ENCODE data around the gene OTOF.

OTOF gene

DNA sequence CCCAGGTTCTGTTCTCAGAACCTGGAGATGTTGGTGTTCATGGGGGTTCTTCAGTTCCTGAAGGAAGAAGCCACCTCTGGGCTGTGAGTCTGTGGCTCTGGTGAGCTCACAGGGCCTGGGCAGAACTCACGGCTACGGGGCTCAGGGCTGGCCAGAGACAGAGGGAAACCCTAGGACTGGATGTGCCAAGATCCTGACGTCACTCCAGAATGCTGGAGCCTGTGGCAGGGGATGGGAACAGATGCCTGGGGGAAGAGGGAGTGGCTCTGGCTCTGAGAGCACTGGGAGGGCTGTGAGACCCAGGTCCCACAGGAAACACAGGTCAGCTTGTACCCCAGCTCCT is at the start of gene OTOF:
Gene OTOF (minus strand): TSS at position 214 of the 343 bp plus-strand sequence.
- DNase-seq (ENCODE audit: low spot score), result no peak

GRCh38 chr2:26526589-26526988 is 48.7 kb upstream of the OTOF start:
- no peak for DNase-seq (ENCODE audit: low spot score)

DNA sequence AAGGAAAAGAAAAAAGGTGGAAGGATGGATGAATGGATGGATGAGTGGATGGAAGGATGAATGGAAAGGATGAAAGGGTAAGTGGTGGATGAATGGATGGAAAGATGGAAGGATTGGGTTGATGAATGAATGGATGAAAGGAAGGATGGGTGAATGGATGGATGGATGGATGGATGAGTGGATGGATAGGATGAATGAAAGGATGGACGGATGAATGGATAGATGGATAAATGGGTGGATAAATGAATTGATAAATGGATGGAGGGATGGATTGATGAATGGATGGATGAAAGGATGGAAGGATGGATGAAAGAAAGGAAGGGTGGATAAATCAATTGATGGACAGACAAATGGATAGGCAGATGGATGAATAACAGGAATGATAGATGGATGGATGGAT is 48.2 kb upstream of the OTOF start:
- DNase-seq (ENCODE audit: low spot score), result no peak

DNA sequence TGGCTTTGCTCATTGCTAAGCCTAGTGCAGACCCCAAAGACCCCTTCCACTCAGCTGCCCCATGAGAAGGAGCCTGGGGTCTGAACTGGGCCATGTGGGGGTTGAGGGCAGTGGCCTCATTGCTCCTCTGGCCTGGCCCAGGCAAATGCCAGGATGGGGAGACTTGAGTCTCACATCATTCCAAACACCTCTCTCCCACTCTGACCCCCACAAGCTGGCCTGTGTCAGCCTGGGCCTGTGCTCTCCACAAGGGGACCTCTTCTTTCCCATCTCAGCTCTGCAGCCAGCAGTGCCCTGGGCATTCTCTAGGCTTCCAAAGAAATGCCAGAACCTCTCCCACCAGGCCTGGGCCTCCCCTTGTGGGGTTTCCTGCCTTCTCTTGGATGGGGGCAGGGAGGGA is 45.8 kb upstream of the OTOF start:
- DNase-seq (ENCODE audit: low spot score), result no peak

DNA sequence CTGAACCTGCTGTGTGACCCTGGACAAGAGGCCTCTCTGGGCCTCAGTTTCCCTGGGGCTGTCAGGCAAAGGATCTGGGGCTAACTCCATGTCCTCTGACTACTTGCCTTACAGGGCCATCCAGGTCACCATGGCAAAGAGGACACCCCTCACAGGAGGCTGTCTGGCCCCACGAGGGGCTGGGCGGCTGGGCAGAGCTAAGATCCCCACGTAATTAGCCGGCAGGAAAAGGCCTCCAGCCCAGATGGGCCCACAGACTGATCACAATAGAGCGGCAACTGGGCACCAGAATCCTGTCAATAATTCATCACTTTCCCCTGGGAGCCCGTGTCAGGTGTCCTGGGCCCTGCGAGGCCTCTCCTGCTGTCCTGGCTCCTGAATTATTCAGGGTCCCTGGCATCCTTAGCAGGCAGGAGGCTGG is 44.8 kb upstream of the OTOF start:
- DNase-seq (ENCODE audit: low spot score), result no peak

GRCh38 chr2:26522325-26522724 is 44.4 kb upstream of the OTOF start:
- no peak for DNase-seq (ENCODE audit: low spot score)

DNA sequence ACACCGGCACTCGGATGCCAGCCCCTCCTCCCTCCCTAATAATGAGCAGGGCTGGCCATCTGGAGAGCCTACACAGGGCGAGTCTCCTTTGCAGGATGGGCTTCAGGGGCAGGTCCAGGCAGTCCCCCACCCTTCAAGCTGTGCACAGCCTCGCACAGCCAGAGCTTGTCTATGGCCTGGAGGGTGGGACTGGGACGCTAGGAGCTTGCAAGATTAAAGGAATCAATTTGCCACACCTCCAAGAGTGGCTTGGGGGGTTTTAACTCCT is 43.9 kb upstream of the OTOF start:
- no peak for DNase-seq (ENCODE audit: low spot score)

- DNase-seq (ENCODE audit: low spot score), result peak; percentile 77
Measured at GRCh38 chr2:26521054-26521912, 43.4 kb upstream of the OTOF start.

GRCh38 chr2:26520148-26520449 is 42.2 kb upstream of the OTOF start:
- no peak for DNase-seq (ENCODE audit: low spot score)

- no peak for DNase-seq (ENCODE audit: low spot score)
Measured at GRCh38 chr2:26519396-26520147, 41.6 kb upstream of the OTOF start.

GRCh38 chr2:26516781-26517180 is 38.9 kb upstream of the OTOF start:
- no peak for DNase-seq (ENCODE audit: low spot score)

DNA sequence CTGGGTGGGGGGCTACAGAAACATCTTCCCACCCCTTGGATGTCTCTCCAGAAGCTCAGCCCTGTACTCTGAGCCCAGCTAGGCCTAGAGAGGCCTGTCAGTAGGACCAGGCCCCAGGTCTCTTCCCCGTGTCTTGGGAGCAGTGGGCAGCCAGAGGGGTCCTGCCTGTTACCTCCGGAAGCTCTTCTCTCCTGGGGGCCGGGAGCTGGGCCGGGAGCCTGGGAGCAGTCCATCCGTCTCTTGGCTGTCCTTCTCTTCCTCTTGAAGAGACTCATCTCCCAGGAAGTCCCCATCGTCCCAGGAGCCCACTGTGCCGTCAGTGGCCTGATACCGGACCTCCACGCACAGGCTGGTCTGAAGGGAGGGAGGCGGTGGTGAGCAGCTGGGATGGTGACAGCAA is 38.3 kb upstream of the OTOF start:
- DNase-seq (ENCODE audit: low spot score), result no peak

GRCh38 chr2:26515771-26516170 is 37.8 kb upstream of the OTOF start:
- DNase-seq (ENCODE audit: low spot score), result no peak

- DNase-seq (ENCODE audit: low spot score), result no peak
Measured at GRCh38 chr2:26514045-26514444, 36.1 kb upstream of the OTOF start.

DNA sequence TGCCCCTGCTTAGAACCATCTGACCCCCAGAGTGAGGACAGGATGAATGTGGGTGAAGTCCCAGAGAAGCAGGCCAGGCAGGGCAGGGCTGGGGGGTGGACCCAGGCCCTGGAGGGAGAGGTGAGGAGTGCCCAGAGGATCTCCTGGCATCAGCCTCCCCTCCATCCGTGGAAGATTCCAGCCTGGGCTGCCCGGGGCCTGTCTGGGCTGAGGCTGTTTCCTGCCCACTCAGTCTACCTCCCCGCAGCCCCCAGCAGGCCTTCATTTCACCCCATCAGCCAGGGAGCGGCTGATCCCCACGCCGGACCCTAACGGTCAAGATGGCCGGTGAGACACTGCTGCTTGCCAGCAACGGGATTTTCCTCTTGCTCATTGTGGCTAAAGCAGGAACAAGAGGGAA is 35.3 kb upstream of the OTOF start:
- no peak for DNase-seq (ENCODE audit: low spot score)

DNA sequence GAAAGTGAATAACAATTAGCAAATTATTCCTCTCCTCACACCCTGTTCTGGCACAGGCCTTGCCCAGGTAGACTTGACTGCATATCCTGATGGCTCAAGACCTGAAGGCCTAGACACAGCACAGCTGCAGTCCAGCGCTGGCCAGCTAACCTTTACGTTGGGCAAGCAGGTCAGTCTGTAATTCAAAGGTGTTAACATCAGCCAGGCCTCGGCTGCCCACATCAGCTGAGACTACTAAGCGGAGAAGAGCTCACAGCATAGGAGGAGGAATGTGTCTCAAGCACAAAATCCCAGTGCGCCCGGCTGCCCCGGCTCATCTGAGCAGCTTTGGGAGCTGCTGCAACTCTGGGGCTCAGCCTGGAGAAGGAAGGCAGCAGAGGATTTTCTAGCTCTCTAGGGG is 33.5 kb upstream of the OTOF start:
- DNase-seq (ENCODE audit: low spot score), result peak; percentile 46

GRCh38 chr2:26510344-26510973 is 32.5 kb upstream of the OTOF start:
- DNase-seq (ENCODE audit: low spot score), result no peak

DNA sequence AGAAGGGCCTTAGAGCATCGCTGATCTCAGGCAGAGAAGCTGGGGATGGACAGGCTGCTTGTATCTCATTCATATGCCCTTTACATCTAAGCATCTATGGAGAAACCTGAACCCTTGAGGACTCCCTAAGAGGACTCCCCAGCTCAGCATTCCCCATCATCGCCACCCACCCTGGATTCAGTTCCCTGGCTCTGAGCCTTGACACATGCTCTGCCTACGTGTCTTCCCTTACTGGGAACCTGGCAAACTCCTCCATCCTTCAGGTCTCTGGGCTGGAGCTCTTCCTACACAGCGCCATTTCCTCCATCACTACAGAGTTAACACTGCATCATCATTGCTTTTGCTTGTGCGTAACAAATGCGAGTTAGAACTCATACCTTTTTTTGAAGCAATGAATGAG is 31.2 kb upstream of the OTOF start:
- DNase-seq (ENCODE audit: low spot score), result no peak

- no peak for DNase-seq (ENCODE audit: low spot score)
Measured at GRCh38 chr2:26507932-26508331, 30.0 kb upstream of the OTOF start.

GRCh38 chr2:26507088-26507487 is 29.2 kb upstream of the OTOF start:
- no peak for DNase-seq (ENCODE audit: low spot score)

DNA sequence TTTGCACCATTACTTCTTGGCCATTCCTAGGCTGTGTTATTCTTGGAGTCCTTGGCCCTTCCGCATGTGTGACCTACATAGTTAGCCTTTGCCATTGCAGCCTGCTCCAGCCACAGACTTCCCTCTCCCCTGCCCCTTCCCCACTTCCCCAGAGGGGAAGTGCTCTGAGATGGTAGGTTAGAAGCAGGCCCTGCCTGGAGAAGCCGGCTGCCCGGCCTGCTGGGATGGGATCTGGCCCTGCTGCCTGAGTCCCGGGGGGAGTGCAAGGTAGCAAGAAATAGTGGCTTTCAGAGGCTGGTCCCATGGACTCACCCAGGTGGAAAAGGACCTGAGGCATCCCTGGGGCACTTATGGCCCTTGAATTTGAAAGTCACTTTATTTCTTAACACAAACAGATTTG is 28.4 kb upstream of the OTOF start:
- DNase-seq (ENCODE audit: low spot score), result no peak

DNA sequence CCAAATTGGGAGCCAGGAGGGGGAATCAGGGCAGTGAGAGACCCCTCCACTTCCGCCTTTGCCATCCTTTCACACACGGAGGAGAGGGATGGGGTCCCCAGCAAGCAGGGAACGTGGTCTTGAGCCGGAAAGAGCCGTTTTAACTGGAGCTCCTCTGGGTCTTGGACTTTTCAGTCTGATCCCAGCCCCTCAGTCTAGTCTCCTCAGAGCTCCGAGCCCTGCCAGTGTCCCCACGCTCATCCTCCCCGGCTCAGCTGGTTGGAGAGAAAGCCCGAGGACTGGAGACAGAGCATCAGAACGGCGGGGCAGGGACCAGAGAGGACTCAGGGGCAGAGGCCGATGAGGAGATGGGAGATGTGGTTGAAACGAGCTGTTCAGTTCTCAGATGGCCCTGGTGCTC is 26.1 kb upstream of the OTOF start:
- no peak for DNase-seq (ENCODE audit: low spot score)

GRCh38 chr2:26503231-26503880 is 25.4 kb upstream of the OTOF start:
- DNase-seq (ENCODE audit: low spot score), result peak; percentile 94

Data from D341Med (cell line).